SHP77 (cell line): ENCODE data around the gene MAP3K14.
"Not testable (repeated sequence)": the region's sequence is repeated elsewhere in the genome, so short reads cannot be mapped to it uniquely, and the experiment has no call there.

ENCODE experiments used
- DNase-seq, 2 experiments: peaks; one replicate each; lab custom pipeline; 2025; lab: John Stamatoyannopoulos, UW

MAP3K14 gene

GRCh38 chr17:45316434-45317110, at the start of gene MAP3K14:
Gene MAP3K14 (minus strand): TSS chr17:45317020. CDS start chr17:45290745, 26,275 bp downstream.
- DNase-seq = peak in 1 of 2 experiments; percentile 60

- no peak for DNase-seq
These were observed 49.2 kb upstream of the MAP3K14 start for GRCh38 chr17:45366049-45366448.

DNA sequence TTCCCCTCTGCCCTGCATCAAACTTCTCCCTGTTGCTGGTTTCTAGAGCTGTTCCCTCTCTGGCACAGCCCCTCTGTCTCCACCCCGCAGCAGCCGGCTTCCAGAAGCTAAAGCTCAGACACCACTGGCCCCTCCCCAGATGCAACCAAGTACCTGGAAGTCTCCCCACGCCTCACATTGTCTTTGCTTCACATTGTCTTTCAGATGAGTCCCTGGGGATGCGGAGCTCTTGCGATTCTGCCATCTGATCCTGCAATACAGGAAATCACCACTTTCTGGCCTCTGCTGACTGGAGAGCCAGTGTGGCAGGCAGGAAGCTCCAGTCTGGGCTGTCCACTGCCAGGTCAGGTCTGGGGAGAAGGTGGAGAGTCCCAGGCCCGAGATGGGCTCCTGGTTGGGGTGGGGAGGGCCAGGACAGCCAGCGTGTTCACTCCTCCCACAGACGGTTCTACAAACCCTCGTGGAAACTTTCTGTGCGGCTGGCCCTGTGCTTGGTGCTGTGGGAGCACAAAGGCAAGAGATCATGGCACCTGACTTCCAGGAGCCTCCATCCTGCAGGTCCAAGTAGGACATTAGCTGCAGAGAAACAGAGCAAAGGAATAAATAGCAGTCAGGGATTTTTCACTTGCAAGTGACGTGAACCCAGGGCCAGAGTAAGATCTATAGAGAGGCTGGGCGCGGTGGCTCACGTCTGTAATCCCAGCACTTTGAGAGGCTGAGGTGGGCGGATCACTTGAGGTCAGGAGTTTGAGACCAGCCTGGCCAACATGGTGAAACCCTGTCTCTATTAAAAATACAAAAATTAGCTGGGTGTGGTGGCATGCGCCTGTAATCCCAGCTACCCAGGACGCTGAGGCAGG, 47.9 kb upstream of the MAP3K14 start:
- no peak for DNase-seq

- no peak for DNase-seq
These were observed 46.7 kb upstream of the MAP3K14 start for GRCh38 chr17:45363498-45363897.

GRCh38 chr17:45361976-45362375, 45.2 kb upstream of the MAP3K14 start:
- DNase-seq = no peak

- no peak for DNase-seq
These were observed 44.6 kb upstream of the MAP3K14 start for GRCh38 chr17:45361451-45361850.

- DNase-seq = no peak
These were observed 40.7 kb upstream of the MAP3K14 start for GRCh38 chr17:45357364-45357997.

- no peak for DNase-seq
These were observed 38.3 kb upstream of the MAP3K14 start for GRCh38 chr17:45355087-45355486.

DNA sequence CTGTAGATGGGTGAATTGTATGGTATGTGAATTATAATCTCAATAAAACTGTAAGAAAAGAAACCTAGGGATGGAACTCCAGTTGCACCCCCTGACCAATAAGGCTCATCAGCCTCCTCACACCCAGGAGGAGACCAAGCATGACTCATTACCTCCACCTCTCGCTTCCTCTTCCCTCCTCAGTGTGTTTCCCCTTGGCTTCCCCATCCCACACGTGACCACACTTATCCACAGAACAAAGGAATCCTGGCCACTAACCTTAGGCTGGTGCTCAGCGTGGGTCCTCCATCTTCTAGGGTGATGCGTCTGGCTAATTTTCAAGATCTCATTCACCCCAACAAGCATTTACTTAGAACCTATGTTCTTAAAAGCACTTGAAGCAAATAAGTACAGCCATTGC, 36.2 kb upstream of the MAP3K14 start:
- DNase-seq = no peak

DNA sequence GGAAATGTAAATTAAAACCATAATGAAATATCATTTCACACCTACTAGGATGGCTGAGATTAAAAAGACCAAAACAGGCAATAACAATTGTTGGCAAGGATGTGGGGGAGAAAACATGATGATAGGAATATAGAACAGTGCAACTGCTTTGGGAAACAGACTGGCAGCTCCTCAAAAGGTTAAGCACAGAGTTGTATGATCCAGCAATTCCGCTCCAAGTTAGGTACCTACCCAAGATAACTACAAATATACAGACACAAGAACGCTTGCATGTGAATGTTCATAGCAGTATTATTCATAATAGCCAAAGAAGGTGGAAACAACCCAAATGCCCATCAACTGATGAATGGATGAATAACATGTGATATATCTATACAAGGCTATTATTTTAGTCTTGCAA, 35.0 kb upstream of the MAP3K14 start:
- no peak for DNase-seq

DNA sequence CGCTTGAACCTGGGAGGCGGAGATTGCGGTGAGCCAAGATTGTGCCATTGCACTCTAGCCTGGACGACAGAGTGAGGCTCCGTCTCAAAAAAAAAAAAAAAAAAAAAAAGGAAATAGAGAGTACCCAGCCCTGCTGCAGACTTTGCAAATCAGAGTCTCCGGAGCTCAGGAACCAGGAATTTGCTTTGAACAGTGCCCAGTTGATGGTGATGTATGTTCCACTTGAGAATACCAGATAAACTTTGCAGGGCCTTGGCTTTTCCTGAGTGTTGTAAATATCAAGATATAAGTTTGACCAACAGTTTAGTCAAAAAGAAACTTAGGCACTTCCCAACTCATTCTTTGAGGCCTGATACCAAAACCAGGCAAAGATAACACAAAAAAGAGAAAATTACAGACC, 30.6 kb upstream of the MAP3K14 start:
- DNase-seq = no peak

DNA sequence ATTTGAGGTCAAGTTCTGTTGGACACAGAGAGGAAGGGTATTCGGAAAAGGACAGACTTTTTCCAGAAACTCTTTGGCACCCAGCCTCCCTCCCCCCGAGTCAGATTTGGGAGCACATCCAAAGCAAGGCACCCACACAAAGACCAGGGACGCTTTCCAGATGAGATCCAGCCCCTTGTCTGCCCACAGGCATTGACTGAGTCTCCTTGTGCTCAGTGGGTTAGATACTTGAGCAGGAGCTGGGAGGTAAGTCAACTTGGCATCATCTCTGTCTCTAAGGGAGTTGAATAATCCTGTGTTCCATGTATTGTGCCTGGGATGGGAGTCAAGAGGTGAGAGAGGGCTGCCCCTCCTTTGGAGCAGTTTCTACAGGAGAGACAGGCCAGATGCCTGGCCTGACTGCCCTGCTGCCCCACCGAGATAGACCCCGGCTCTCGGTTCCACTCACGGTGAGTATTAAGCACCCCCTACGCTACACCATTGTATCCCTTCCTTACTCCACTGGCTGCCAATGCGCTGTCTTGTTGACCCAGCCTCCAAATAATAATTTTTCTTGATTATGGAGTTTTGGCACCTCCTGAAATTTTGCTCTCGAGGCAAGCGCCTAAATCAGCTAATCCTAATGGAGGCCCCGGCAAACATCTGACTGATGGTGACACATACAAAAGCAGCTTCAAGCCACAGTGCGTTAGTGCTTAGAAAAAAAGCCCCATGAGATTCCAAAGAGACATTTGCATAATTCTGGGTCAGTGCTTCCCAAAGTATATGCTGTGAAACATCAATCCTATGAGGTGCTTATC, 29.6 kb upstream of the MAP3K14 start:
- DNase-seq = no peak

DNA sequence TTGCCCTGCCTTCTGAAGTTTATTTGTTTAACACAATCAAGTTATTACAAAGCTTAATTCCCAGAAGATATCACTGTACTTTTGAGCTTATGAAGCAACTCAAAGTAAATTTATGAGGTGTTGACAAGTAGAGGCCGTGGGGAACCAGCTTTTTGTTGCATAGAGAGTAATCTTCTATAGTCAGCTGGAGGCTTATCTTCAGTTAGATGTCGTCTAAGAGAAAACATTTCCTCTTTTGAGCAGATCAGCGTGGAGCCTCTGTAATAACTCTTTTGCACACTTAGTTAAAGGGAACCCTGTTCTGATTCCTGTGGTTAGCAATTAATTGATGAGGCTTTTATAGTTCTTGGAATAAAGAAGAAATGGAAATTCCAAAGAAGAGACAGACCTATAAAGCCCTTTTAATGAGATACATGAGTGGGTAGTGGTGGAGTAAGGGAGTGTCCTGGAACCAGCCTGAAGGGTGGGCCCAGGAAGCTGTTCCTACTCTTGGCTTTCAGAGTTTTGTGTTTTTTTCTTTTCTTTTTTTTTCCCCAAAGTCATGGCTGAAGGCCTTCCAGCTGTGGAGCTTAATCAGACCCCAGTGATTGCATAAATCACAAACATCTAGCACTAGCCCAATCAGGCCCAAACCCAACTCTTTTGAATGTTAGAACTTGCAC, 28.9 kb upstream of the MAP3K14 start:
- no peak for DNase-seq

DNA sequence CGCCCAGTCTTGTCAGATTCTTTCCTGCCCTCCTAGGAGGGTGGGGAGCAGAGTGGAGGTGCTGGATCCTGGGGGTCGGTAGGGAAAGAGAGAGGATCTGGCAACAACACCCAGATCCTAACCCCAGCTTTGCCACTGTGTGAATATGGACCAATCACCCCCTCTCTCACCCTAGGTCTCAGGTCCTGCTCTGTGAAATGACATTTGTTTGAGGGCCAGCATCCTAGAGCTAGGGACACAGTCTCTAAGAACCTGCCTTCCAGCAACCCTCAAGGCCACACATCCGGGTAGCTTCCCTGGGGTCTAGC, 28.4 kb upstream of the MAP3K14 start:
- no peak for DNase-seq

DNA sequence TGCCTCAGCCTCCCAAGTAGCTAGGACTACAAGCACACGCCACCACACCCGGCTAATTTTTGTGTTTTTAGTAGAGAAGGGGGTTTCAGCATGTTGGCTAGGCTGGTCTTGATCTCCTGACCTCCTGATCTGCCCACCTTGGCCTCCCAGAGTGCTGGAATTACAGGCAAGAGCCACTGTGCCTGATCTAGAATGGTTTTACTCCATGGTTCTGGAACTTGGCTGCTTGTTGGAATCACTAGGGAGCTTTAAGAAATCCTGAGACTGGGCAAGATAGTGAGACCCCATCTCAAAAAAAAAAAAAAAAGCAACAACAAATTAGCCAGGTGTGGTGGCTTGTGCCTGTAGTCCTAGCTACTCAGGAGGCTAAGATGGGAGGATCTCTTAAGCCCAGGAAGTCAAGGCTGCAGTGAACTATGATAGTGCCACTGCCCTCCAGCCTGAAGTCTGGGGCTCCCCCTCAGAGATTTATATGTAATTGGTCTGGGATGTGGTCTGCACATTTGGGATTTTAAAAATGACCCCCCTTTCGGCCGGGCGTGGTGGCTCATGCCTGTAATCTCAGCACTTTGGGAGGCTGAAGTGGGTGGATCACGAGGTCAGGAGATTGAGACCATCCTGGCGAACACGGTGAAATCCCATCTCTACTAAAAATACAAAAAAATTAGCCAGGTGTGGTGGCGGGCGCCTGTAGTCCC, 27.3 kb upstream of the MAP3K14 start:
- not testable (repeated sequence) for DNase-seq

DNA sequence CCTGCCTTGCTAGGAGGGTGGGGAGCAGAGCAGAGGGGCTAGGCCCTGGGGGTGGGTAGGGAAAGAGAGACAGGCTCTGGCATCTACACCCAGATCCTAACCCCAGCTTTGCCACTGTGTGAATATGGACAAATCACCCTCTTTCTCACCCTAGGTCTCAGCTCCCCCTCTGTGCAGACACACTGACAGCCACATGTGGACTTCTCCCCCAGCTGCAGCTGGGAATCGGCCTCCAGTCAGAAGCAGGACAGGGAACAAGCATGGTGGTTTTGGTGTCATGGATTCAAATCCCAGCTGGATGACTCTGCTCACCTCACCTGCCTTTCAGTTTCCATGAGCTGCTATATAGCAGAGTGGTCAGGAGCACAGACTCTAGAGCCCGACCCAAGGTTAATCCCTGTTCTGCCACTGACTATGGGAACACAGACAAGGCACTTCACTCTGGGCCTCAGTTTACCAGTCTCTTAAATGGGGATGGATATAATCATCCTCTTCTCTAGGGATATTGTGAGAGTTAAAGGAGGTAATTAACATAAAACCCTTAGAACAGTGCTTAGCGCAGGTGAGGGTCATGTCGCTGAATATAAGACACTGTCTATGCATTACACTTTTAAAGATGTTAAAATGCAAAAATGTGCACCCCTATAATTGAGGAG, 26.2 kb upstream of the MAP3K14 start:
- DNase-seq = no peak

DNA sequence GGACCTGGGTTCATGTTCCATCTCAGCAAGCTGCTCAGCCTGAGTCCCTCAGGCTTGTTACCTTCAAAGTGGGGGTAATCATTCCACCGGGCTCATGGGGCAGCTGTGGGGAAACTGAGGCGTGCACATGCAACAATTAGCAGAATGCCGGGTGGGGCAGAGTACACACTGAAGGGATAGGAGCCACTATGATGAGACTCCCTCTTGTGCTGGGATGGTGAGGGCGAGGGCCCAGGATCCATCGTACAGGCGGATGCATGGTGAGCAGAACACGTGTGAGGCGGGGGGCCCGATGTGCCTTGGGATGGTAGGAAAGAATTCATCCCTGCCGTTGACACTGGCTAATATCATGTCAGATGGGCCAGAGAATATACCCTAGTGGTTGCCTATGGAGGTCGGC, 25.5 kb upstream of the MAP3K14 start:
- DNase-seq = no peak

- DNase-seq = no peak
These were observed 24.8 kb upstream of the MAP3K14 start for GRCh38 chr17:45341533-45342158.

DNA sequence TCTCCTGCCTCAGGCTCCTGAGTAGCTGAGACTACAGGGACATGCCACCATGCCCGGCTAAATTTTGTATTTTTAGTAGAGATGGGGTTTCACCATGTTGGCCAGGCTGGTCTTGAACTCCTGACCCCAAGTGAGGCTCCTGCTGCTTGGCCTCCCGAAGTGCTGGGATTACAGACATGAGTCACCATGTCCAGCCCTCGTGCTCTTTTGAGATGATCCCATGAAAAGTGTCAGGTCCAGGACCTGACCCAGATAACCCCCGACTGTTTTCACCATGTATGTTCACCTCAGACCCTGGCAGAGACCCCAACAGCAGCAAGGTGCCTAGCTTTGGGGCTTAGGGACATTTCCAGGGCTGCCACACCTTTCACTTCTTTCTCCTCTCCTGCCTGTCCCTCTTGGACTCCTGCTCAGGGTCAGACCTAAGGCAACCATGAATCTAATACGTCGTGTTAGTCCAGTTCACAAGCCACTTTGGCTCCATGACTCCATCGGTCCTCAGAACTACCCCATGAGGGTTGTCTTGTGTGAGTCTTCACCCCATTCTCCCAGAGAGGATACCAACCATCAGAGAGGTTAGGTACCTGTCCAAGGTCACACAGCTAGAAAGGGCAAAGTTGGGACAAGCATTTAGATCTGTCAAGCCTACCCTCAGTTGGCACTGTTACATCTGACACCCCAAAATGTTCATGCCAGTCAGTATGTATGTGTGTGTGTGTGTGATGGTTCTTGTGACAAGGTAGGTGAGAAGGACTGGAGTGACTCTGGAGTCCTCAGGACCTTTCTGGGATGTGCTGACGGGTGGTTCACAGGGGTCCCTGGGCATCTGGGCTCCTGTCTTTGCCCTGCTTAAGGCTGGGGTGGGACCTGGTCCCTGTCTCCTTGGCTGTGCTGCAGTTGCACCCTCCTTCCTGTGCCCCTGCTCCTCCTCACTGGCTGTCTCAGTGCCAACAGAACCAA, 23.1 kb upstream of the MAP3K14 start:
- no peak for DNase-seq
